Right ventricle myocardium superior (tissue), 1 donor: ENCODE measurements around the gene YAE1. TPM values are rescaled to one million over a fixed set of nuclear protein-coding genes. Genes with fewer than 3 reads are reported as not detected.
A peak's percentile ranks its signal among the peaks of the same experiment; 100 is the strongest.

Source experiments
- ATAC-seq: fragments of 200-7000 bp; cut with Tn5 transposase; one replicate; pipeline ENCODE4 v1.9.1; 2020; ENCODE audit warnings: mild to moderate bottlenecking; ENCODE audit not compliant: poor library complexity
- DNase-seq: peaks from one replicate; pipeline ENCODE4 v3.0.0-alpha.2; 2020
- intact Hi-C: fragments of 100-400 bp; cut with DNase I; formaldehyde crosslinking; loops from one replicate; pipeline ENCODE4 v1.11.2; 2022
- total RNA-seq: library from RNA; stranded (reverse); fragmentation: NEBNext Ultra II Directional; extraction: Animal tissue kit (Norgen Biotek cat#: 25700); gene quantifications from one replicate; pipeline ENCODE4 v1.2.1, GENCODE V29; 2021
- donor health status: DM: no; HTN: yes; CAD: no; lungs with severe emphysema.

YAE1 gene
- total RNA-seq, 1 donor from 2014 or later = 14.6 TPM

- DNase-seq (no peak), ATAC-seq (no peak)
- intact Hi-C loops = no loop called here
These were observed 18.9 kb upstream of the YAE1 start for GRCh38 chr7:39547336-39547735.

DNA sequence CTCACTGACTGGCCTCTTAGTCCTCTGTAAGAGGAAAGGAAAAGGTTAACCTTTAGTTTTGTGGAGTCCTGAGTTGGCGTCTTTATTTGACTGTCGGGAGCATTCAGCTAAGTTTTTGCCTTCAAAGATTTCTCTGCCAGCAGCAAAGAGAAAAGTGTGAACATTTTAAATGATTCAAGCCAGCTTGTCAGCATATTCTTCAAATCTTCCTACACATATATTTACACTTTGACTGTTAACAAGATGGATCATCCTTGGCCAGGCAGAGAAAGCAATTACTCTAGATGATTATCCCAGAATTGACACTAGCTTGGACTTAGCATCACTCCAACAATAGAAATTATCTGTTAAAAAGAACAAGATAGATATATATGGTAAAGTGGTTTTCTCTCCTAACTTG, 15.8 kb upstream of the YAE1 start:
- DNase-seq (no peak), ATAC-seq (no peak)
- intact Hi-C loops = no loop called here

DNA sequence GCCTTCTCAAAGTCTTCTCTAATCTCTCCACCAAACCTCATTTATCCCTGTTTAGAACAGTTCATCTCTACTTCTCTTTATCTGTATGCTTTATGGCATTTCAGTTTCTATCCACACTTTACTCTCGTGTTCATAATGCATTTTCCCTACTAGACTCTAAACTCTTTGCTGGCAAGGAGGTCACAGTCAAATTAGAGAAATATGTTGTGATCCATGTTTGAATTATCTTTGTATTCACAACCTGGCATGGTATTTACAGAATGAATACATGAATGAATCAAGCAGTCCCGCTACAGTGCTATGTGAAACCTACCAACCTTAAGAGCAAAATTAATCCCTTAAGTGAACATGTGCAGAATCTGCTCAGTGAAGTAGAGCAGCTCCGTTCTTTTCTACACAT, 12.8 kb upstream of the YAE1 start:
- intact Hi-C loops = no loop called here
- ATAC-seq (no peak), DNase-seq (no peak)

DNA sequence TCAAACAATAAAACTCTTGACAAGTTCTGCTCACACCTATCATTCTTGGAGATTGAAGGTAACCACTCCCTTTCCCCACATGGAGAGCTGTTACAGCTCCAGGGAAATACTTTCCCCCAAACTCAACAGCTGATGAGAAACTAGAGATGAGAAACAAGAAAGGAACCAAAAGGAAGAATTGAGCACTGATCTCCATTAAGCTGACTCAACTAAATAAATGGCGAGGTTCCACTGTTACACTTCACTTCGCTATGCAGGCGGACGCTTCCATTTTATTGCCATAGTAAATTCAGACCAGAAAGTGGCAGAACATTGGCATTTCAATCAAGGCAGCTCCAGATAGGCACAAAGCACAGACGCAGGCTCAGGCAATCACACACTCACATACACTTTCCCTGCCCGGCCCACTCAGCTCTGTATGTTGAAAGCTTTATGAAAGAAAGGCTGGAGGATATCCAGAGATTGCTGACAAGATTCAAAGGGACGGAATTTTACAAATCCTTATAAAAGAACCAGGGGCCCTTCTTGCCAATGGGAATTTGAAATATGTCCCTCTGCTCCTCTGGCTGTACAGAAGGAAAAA, 11.5 kb upstream of the YAE1 start:
- DNase-seq (no peak), ATAC-seq (no peak)
- intact Hi-C loops = no loop called here

GRCh38 chr7:39557222-39557621, 9.0 kb upstream of the YAE1 start:
- no peak for DNase-seq
- no peak for ATAC-seq
- intact Hi-C loops = no loop called here

DNA sequence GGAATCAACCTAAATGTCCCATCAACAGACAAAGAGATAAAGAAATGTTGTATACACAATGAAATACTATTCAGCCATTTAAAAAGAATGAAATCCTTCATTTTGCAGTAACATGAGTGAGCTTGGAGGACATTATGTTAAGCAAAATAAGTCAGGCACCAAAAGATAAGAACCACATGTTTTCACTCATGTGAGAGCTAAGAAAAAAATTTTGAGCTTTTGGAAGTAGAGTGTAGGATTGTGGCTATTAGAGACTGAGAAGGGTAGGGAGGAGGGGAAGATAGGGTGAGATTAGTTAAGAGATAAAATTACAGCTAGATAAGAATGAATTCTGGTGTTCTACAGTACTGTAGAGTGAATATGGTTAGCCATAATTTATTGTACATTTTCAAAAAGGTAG, 8.3 kb upstream of the YAE1 start:
- ATAC-seq (no peak), DNase-seq (no peak)
- intact Hi-C loops = no loop called here

DNA sequence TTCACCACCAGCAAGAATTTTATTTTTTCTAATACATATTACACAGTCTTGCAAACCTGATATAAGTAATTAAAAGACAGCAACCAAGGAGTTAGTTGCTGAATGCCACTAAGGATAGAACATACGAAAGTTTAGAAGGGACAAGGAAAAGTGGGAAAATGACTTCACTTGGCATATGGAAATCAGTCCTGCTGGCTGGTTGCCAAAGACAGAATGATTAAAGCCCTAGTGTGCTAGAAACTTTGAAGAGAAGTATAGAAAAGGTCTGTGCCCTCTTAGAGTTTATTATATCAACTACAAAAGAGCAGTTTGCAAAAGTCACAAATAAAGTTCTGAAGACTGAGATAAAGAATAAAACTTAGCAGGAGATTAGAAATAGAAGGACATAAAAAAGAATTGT, 5.8 kb upstream of the YAE1 start:
- intact Hi-C loops = no loop called here
- DNase-seq = no peak
- no peak for ATAC-seq

GRCh38 chr7:39560997-39561396, 5.2 kb upstream of the YAE1 start:
- intact Hi-C loops = no loop called here
- DNase-seq (no peak), ATAC-seq (no peak)

GRCh38 chr7:39565538-39565937, 666 bp upstream of the YAE1 start:
- no peak for DNase-seq
- ATAC-seq = peak; percentile 36
- intact Hi-C loops = no loop called here

GRCh38 chr7:39567294-39567693, 1.1 kb downstream of the YAE1 start:
- DNase-seq (no peak), ATAC-seq (no peak)
- intact Hi-C loops = no loop called here

DNA sequence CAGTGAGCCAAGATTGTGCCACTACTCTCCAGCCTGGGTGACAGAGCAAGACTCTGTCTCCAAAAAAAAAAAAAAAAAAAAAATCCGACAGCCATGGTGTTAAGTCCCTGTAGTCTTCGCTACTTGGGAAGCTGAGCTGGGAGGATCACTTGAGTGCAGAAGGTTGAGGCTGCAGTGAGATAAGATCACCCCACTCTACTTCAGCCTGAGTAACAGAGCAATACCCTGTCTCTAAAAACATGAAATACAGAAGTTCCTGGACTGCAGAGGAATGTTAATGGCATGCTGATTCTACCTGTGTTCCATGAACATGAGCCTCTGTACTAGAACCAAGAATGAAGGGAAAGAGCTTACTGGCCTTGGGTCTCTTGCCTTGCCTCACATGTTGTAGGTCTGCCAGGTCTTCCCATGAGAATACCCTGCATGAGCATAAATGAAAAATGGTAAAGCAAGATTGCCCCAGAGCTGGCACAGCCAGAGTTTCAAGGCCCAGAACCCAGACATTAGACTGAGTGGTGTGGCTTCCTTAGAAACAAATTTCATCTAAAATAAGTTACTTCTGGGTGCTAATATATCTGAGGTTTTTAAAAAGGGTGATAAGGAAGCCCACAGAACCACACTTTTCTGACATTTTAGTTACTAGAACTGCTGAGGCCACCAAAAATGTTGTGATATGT, 8.6 kb downstream of the YAE1 start:
- DNase-seq (no peak), ATAC-seq (no peak)
- intact Hi-C loops = no loop called here

DNA sequence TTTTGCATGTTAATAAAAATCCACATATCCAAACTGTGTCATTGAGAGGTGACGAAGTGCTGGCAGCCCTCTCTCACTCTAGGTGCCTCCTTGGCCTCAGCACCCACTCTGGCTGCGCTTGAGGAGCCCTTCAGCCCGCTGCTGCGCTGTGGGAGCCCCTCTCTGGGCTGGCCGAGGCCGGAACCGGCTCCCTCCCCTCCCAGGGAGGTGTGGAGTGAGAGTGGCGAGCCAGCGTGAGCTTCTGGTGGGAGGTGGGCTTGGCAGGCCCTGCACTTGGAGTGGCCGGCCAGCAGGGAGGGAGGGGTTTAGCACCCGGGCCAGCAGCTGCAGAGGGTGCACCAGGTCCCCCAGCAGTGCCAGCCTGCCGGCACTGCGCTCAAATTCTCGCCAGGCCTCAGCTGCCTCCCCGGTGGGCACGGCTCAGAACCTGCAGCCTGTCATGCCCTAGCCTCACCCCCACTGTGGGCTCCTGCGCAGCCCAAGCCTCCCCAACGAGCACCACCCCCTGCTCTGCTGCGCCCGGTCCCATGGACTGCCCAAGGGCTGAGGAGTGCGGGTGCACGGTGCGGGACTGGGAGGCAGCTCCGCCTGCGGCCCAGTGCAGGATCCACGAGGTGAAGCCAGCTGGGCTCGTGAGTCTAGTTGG, 11.1 kb downstream of the YAE1 start:
- intact Hi-C loops = no loop called here
- no peak for ATAC-seq
- no peak for DNase-seq

DNA sequence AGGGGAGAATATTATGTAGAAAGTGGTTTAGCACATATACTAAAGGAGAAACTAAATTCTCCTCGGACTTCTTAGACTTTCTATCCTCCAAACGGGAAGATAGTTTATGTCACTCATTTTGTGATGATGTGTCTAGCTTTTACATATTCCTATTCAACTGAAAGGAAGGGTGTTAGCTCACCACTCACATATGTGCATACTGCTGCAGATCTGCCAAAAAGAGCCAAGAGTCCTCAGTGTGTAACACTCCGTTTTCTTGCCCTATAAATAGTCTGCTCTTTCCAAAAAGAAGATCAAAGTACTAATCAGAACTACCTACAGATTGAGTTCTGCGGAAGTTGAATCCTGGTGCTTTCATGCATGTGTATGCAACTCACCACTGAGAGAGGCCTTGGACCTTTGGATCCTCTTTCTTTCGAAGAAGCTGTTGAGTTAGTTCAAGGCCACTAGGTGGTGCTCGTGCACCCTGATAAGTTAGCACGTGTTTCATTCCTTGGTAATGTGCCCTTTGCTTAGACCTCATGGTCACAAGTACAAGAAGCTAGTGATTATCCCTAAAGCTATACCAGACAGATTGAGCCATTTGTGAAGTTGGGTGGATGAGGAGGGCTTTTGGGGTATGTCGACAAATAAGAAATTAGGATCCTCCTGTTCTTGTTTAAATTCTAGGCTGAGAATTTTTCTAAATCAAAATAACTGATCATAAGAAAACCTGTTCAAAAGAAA, 14.1 kb downstream of the YAE1 start:
- ATAC-seq (peak; percentile 95), DNase-seq (peak; percentile 68)
- intact Hi-C loops = no loop called here

- intact Hi-C loops = no loop called here
- ATAC-seq (no peak), DNase-seq (no peak)
These were observed 16.3 kb downstream of the YAE1 start for GRCh38 chr7:39582536-39582935.

DNA sequence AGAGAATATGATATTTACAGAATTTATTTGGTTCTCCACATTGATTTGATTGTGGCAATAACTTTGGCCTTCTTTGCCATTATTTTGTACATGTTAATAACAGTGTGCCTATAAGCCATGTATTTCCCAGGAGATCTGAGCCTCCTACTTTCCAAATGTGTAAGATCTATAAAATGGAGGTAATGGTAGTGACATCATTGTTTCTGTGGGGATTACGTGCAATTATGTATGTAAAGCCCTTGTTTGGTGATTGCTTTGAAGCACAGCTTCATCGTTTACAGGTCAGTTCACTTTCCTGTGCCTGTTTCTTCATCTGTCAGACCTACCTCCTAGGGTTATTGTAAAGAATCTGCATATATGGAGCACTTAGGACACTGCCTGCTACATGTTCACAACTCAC, 17.3 kb downstream of the YAE1 start:
- DNase-seq (no peak), ATAC-seq (no peak)
- intact Hi-C loops = no loop called here

DNA sequence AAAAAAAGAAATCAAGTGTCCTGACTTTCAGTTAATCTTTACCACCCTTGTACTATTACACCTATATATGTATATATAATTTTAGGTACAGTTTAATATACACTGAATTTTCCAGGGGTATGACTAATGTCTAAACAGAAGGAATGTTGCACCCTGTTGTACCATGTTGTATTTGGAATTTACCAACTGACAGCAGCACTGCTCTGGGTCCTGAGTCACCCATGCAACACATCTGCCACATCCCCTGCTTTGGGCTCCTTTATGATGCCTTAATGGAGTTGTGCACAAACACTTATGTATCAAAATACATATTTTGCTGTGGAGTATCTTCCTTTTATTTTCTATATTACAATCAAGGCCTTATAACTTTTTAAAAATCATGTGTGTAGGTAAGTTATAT, 21.2 kb downstream of the YAE1 start:
- no peak for ATAC-seq
- DNase-seq = no peak
- intact Hi-C loops = no loop called here

GRCh38 chr7:39588416-39588815, 22.2 kb downstream of the YAE1 start:
- ATAC-seq = no peak
- intact Hi-C loops = no loop called here
- DNase-seq = no peak

DNA sequence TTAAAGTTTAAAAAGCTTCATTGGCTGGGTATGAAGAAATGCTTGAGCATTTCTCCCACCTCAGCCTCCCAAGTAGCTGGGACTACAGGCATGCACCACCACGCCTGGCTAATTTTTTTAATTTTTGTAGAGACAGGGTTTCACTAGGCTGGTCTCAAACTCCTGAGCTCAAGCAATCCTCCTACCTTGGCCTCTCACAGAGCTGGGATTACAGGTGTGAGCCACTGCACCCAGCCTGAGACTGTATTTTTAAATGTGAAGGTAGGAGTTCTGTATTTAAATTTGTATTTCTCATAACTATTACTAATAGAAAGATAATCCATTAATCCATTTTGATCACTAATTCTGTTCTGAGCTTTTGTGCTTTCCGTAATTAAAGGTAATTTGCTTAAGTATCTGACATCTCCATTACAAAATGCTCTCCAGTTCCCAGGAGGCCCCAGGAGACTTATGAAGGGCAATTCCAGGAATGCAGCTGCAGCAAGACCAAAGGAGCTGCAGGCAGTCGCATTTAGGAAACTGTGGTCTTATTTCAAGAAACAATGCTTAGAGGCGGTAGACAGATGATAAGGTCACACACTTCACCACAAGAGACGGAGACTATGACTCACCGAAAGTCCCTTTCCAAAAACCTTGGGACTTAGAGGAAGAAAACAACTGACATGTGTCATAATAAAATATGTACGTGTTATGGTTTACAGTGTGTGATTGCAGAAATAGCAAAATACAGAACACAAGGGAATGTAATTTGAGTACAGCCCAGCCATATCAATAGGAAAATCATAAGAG, 23.3 kb downstream of the YAE1 start:
- ATAC-seq = peak; percentile 38
- intact Hi-C loops = no loop called here
- DNase-seq = no peak

- intact Hi-C loops = no loop called here
- ATAC-seq (no peak), DNase-seq (no peak)
These were observed 26.4 kb downstream of the YAE1 start for GRCh38 chr7:39592586-39592985.
